HFF-Myc (cell line): ENCODE results near the gene HUNK.
"Not testable (repeated sequence)": the region's sequence is repeated elsewhere in the genome, so short reads cannot be mapped to it uniquely, and the experiment has no call there.

Source experiments
- DNase-seq: peaks from one replicate; pipeline ENCODE4 v3.0.0-alpha.2; 2011; ENCODE audit warnings: low read depth; ENCODE audit errors: extremely low read depth
- H3K4me3 ChIP-seq: replicated peaks from 2 replicates; pipeline ENCODE4 v1.5.1; 2011; ENCODE audit warnings: low read depth, mild to moderate bottlenecking, control low read depth, low read length
- CTCF ChIP-seq: IDR thresholded peaks from 2 replicates; pipeline ENCODE4 v1.5.1; 2012; ENCODE audit warnings: mild to moderate bottlenecking, low read depth, low read length, control low read depth; ENCODE audit errors: missing control alignments

HUNK gene

DNA sequence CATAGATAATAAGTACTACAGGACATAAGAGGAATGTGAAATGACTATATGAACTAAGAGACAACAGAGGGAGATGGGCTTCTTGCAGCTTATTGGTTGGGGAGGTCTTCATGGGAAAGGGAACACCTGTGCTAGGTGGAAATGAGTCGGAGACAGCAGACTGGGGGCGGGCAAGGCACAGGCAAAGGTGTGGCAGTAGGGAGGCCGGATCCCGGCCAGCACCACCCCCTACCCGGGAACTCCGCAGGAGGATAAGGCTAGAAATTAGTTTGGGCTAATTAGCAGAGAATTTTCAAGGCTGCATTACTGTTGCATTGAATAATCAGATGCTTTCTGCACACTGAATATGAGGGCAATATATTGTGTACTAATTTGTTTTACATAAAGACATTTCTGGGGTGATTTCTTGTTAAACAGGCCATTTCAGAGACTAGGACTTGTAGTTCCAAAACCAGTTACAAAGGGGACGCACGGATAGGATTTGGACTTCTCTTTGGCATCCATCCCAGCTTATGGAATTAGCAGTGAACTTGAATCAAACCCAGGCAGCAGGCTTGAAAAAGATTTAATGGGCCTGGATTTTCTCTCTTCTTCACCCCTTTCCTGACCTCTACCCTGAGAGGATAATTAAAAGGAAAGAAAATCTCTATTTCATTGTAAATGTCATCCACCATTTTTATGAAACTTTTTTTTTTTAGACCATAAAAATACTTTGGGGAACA lies 2.2 kb upstream of the HUNK start:
- no peak for DNase-seq
- H3K4me3 ChIP-seq, result no peak overlapping the region
- TF ChIP-seq CTCF, result no peak

- DNase-seq, H3K4me3 ChIP-seq: not testable (repeated sequence)
Observed at GRCh38 chr21:31871371-31871770, 1.4 kb upstream of the HUNK start.

DNA sequence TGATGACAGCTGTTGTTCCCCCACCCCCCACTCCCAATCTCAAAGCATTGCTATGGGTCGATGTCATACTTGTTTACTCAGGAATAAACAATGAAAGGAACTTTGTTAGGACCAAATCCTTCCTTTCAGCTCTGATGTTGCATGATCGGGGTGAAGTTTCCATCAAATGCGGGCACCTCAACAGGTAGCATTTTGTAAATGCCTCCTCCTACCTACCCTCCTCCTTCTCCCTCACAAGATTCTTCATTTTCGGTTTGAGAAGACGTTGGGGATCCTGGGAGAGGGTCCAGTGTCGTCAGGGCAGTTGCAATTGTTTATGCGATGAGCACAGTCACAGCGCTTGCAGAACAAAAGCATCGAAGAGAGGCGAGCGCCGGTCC lies 758 bp upstream of the HUNK start:
- no peak for DNase-seq
- H3K4me3 ChIP-seq, result peak overlapping the region; percentile 56
- no peak for TF ChIP-seq CTCF

- no peak for TF ChIP-seq CTCF
- DNase-seq, result no peak
- H3K4me3 ChIP-seq, result peak overlapping the region; percentile 56
Observed at GRCh38 chr21:31873275-31873695, 465 bp downstream of the HUNK start.

DNA sequence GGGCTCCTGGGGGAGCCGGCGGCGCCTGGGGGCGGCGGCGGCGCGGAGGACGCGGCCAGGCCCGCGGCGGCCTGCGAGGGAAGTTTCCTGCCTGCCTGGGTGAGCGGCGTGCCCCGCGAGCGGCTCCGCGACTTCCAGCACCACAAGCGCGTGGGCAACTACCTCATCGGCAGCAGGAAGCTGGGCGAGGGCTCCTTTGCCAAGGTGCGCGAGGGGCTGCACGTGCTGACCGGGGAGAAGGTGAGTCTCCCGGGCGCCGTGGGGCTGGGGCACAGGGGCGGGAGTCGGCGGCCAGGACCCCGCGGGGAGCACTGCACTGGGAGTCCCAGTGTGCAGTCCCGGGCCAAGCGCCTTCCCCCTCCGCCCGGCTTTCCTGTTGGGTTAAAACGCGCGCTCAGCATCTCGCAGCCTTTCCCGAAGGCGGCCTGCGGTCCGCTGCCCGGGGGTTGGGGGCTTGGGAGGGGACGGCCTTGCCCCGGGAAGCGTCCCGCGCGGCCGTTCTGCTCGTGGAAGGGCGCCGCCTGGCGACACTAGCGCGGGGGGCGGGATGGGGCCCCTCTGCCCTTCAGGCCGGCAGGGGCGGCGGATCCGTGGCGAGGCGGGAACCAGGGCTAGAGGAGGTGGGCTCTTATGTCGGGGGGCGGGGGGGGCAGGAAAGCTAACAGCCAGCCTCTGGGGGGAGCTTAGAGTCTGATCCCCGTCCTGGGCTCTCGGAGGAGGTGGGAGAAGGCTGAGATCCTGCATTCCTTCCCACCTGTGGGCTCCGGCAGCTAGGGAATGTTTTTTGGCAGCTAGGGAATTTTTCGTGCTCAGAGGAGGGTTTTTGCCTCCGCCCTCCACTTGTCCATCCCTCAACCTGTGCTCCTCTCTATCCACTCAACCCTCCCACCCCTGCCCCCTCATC lies 1.1 kb downstream of the HUNK start:
- peak; percentile 60 for TF ChIP-seq CTCF
- DNase-seq, result no peak
- H3K4me3 ChIP-seq, result peak overlapping the region; percentile 56

- DNase-seq, result no peak
- no peak for TF ChIP-seq CTCF
- H3K4me3 ChIP-seq, result peak overlapping the region; percentile 56
Observed at GRCh38 chr21:31874812-31875212, 2.0 kb downstream of the HUNK start.

DNA sequence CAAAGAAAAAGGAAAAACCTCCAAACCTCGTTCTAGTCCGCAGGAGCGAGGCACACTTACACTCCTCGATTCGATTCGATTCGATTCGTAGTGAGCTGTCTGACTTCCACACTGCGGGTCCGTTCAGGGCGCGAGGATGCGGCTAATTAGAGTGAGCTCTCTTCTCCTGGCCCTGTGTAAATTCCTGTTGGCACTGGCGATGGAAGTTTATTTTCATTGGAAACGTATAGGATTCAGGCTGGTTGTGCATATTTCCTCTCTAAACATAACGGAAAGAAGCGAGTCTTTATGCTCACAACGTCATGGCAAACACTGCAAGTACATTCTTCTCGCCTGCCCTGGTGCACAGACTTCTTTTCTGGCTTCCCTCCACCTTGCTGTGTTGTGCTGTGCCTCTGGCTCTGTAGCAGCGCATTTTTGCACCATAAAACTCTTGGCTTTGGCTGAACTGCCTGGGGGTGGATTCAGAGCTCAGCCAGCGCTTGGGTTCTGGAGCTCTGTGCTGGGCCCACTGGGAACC lies 2.7 kb downstream of the HUNK start:
- TF ChIP-seq CTCF, result no peak
- DNase-seq, result no peak
- H3K4me3 ChIP-seq, result no peak overlapping the region
